GM19438 (cell line): Measurements from ENCODE around the gene RFX4.
A peak's percentile ranks its signal among the peaks of the same experiment; 100 is the strongest.
"Not testable (repeated sequence)": the region's sequence is repeated elsewhere in the genome, so short reads cannot be mapped to it uniquely, and the experiment has no call there.

Experiments
- ATAC-seq: cut with Tn5 transposase; IDR thresholded peaks from one replicate; pipeline ENCODE4 v1.9.1; 2021; ENCODE audit warnings: low read depth; ENCODE audit not compliant: unreplicated experiment

The RFX4 gene

GRCh38 chr12:106723416-106723815 lies 140.6 kb downstream of the RFX4 start:
- ATAC-seq = no peak

GRCh38 chr12:106724116-106724515 lies 141.3 kb downstream of the RFX4 start:
- no peak for ATAC-seq

GRCh38 chr12:106724934-106725333 lies 142.1 kb downstream of the RFX4 start:
- ATAC-seq = no peak

GRCh38 chr12:106726603-106727202 lies 143.9 kb downstream of the RFX4 start:
- not testable (repeated sequence) for ATAC-seq

GRCh38 chr12:106729611-106730010 lies 146.8 kb downstream of the RFX4 start:
- ATAC-seq = no peak

GRCh38 chr12:106732890-106733289 lies 150.1 kb downstream of the RFX4 start:
- ATAC-seq = no peak

GRCh38 chr12:106733660-106734059 lies 150.9 kb downstream of the RFX4 start:
- no peak for ATAC-seq

- no peak for ATAC-seq
Observed at GRCh38 chr12:106736051-106736957, 153.5 kb downstream of the RFX4 start.

GRCh38 chr12:106739318-106739717 lies 156.5 kb downstream of the RFX4 start:
- no peak for ATAC-seq

- no peak for ATAC-seq
Observed at GRCh38 chr12:106739815-106740530, 157.2 kb downstream of the RFX4 start.

- no peak for ATAC-seq
Observed at GRCh38 chr12:106740818-106741217, 158.0 kb downstream of the RFX4 start.

- no peak for ATAC-seq
Observed at GRCh38 chr12:106741247-106741646, 158.4 kb downstream of the RFX4 start.

- no peak for ATAC-seq
Observed at GRCh38 chr12:106743270-106743988, 160.6 kb downstream of the RFX4 start.

GRCh38 chr12:106744600-106744999 lies 161.8 kb downstream of the RFX4 start:
- ATAC-seq = no peak

- no peak for ATAC-seq
Observed at GRCh38 chr12:106745181-106745745, 162.5 kb downstream of the RFX4 start.

- ATAC-seq = no peak
Observed at GRCh38 chr12:106747973-106748436, 165.2 kb downstream of the RFX4 start.

- no peak for ATAC-seq
Observed at GRCh38 chr12:106750524-106750923, 167.7 kb downstream of the RFX4 start.

- ATAC-seq = peak; percentile 99
Observed at GRCh38 chr12:106753526-106753925, 170.7 kb downstream of the RFX4 start.

- ATAC-seq = no peak
Observed at GRCh38 chr12:106754331-106754730, 171.5 kb downstream of the RFX4 start.

- no peak for ATAC-seq
Observed at GRCh38 chr12:106757623-106758348, 175.0 kb downstream of the RFX4 start.
